GM19372 (cell line): Measurements from ENCODE around the gene MCAM.

ENCODE experiments used
- ATAC-seq: cut with Tn5 transposase; IDR thresholded peaks from one replicate; pipeline ENCODE4 v1.9.1; 2021; ENCODE audit warnings: mild to moderate bottlenecking, low read depth, moderate library complexity; ENCODE audit not compliant: unreplicated experiment

Gene MCAM

GRCh38 chr11:119334174-119334930 is 17.4 kb upstream of the MCAM start, which contains the start of gene RNF26:
TSS of gene RNF26 (plus strand) at chr11:119334527. CDS start at chr11:119335123, 596 bp downstream.
- ATAC-seq, result peak; percentile 97

GRCh38 chr11:119332111-119332765 is 15.3 kb upstream of the MCAM start:
- no peak for ATAC-seq

GRCh38 chr11:119330237-119330636 is 13.3 kb upstream of the MCAM start:
- no peak for ATAC-seq

GRCh38 chr11:119329320-119329719 is 12.4 kb upstream of the MCAM start:
- ATAC-seq, result no peak

- no peak for ATAC-seq
Measured at GRCh38 chr11:119324189-119324588, 7.3 kb upstream of the MCAM start.

GRCh38 chr11:119323532-119324033 is 6.7 kb upstream of the MCAM start:
- ATAC-seq, result no peak

- no peak for ATAC-seq
Measured at GRCh38 chr11:119322921-119323531, 6.1 kb upstream of the MCAM start.

GRCh38 chr11:119322360-119322739 is 5.4 kb upstream of the MCAM start:
- no peak for ATAC-seq

GRCh38 chr11:119320776-119321524 is 4.0 kb upstream of the MCAM start:
- ATAC-seq, result peak; percentile 52

GRCh38 chr11:119320240-119320775 is 3.4 kb upstream of the MCAM start:
- no peak for ATAC-seq

- no peak for ATAC-seq
Measured at GRCh38 chr11:119319700-119320239, 2.8 kb upstream of the MCAM start.

GRCh38 chr11:119319136-119319699 is 2.3 kb upstream of the MCAM start:
- ATAC-seq, result no peak

GRCh38 chr11:119318240-119319135 is 1.6 kb upstream of the MCAM start:
- ATAC-seq, result no peak

- no peak for ATAC-seq
Measured at GRCh38 chr11:119317592-119318239, 786 bp upstream of the MCAM start.

GRCh38 chr11:119316016-119316728 is 758 bp downstream of the MCAM start:
- no peak for ATAC-seq

GRCh38 chr11:119315131-119316015 is 1.6 kb downstream of the MCAM start:
- no peak for ATAC-seq

GRCh38 chr11:119314726-119315125 is 2.2 kb downstream of the MCAM start:
- no peak for ATAC-seq
